ENCODE measurements around the gene ARHGEF38. TPM values are rescaled to one million over a fixed set of nuclear protein-coding genes. Genes with fewer than 3 reads are reported as not detected.

Gene ARHGEF38
- total RNA-seq, 4 donors from 2014 or later = 0.11 to 0.88 (median 0.54) TPM

DNA sequence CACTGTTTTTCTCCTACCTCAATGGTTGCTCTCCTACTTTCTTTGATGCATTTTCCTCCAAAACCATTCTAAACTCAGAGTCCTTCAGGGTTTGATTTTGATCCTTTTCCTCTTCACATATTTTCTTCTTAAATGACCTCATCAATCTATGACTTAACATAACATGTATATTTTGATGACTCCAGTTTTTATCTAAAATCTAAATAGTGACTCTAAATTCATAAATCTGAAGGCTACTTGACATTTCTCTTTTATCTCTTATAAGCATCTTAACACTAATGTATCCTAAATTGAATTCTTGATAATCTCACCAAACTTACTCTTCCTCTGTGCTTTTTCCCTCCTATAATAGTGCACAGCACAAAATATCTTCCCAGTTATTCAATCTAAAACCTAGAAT, 4.7 kb upstream of the ARHGEF38 start:
- TF ChIP-seq, protein P1, sequence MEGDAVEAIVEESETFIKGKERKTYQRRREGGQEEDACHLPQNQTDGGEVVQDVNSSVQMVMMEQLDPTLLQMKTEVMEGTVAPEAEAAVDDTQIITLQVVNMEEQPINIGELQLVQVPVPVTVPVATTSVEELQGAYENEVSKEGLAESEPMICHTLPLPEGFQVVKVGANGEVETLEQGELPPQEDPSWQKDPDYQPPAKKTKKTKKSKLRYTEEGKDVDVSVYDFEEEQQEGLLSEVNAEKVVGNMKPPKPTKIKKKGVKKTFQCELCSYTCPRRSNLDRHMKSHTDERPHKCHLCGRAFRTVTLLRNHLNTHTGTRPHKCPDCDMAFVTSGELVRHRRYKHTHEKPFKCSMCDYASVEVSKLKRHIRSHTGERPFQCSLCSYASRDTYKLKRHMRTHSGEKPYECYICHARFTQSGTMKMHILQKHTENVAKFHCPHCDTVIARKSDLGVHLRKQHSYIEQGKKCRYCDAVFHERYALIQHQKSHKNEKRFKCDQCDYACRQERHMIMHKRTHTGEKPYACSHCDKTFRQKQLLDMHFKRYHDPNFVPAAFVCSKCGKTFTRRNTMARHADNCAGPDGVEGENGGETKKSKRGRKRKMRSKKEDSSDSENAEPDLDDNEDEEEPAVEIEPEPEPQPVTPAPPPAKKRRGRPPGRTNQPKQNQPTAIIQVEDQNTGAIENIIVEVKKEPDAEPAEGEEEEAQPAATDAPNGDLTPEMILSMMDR (IDR thresholded peaks at IDR 0.05) = no peak
- TF ChIP-seq POLR2A (IDR thresholded peaks at IDR 0.05) = no peak
- intact Hi-C loops (cut with DNase I; ENCODE audit: low total_unique reads) = no loop called here
- DNase-seq (ENCODE audit: low spot score in 2 of 2) = no peak
- H3K4me3 ChIP-seq (ENCODE audit: low read depth, poor library complexity, severe bottlenecking) = no peak overlapping the region

DNA sequence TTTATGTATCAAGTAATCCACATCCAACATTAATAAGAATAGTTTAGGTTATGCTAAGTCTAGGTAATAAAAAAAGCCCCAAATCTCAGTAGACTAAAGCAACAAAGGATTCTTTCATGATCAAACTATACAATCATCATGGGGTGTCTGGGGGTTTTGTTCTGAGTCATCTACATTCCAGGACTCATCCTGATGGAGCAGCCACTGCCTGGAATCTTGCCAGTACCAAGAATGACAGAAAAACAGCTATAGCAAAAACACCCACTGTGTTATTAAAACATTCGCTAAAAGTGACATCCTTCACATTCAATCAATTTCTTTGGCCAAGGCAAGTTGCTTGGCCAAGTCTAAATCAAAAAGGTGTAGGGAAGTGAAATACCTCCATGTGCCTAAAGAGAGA, 3.9 kb upstream of the ARHGEF38 start:
- intact Hi-C loops (cut with DNase I; ENCODE audit: low total_unique reads) = no loop called here
- WGBS, 2 donors = 65 to 81% methylated on average over 1 of the region's 1 CpG
- H3K4me3 ChIP-seq (ENCODE audit: low read depth, poor library complexity, severe bottlenecking) = no peak overlapping the region
- no peak for TF ChIP-seq POLR2A (IDR thresholded peaks at IDR 0.05)
- TF ChIP-seq, protein P1 (IDR thresholded peaks at IDR 0.05) = no peak
- no peak for DNase-seq (ENCODE audit: low spot score in 2 of 2)

DNA sequence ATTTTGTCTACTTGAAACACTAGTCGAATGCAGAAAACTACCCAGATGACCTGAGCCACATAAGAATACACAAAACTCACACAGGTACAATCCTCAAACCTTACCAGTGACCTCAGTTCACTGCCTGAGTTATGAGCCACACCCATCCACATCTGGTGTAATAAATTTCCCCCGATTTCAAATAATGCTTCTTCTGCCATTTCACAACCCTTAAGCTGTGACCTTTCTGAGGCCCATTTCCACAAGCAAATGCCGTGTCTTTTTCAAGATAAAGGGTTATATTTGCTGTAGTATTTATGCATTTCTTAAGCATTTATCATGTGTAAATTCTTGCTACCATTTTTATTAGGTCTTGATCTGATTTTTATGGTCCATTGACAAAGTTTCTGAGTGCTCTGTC, 1.8 kb upstream of the ARHGEF38 start:
- TF ChIP-seq, protein P1 (IDR thresholded peaks at IDR 0.05) = no peak
- TF ChIP-seq POLR2A (IDR thresholded peaks at IDR 0.05) = no peak
- DNase-seq (ENCODE audit: low spot score in 2 of 2) = no peak
- H3K4me3 ChIP-seq (ENCODE audit: low read depth, poor library complexity, severe bottlenecking) = no peak overlapping the region
- intact Hi-C loops (cut with DNase I; ENCODE audit: low total_unique reads) = no loop called here
- 51 to 59% methylated on average over 3 of the region's 3 CpGs for WGBS, 2 donors

- TF ChIP-seq, protein P1 (IDR thresholded peaks at IDR 0.05) = no peak
- no peak for TF ChIP-seq POLR2A (IDR thresholded peaks at IDR 0.05)
- WGBS, 2 donors = 70 to 76% methylated on average over 4 of the region's 4 CpGs
- intact Hi-C loops (cut with DNase I; ENCODE audit: low total_unique reads) = no loop called here
- DNase-seq (ENCODE audit: low spot score in 2 of 2) = no peak
- no peak overlapping the region for H3K4me3 ChIP-seq (ENCODE audit: low read depth, poor library complexity, severe bottlenecking)
Observed at GRCh38 chr4:105555409-105555808, 3.0 kb downstream of the ARHGEF38 start.

DNA sequence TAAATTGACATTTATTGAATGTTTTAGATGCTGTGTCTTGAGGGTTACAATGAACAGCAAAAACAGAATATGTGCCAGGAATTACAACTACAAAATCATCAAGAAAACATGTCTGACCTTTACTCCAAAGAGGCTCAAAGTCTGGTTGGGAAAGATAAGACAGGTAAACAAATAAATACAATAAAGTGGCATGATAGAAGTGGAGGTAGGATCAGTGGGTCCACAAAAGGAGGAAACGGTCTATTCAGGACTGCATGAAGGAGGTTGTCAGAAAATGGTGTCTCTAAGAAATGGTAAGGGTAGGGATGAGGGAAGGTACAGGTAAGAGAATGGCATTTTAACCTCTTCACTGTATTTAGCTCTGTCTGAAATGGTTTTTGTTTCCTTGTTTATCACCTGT, 3.8 kb downstream of the ARHGEF38 start:
- intact Hi-C loops (cut with DNase I; ENCODE audit: low total_unique reads) = no loop called here
- no peak overlapping the region for H3K4me3 ChIP-seq (ENCODE audit: low read depth, poor library complexity, severe bottlenecking)
- TF ChIP-seq, protein P1 (IDR thresholded peaks at IDR 0.05) = no peak
- TF ChIP-seq POLR2A (IDR thresholded peaks at IDR 0.05) = no peak
- DNase-seq (ENCODE audit: low spot score in 2 of 2) = no peak
- WGBS, 2 donors = 84 to 86% methylated on average over 1 of the region's 1 CpG

GRCh38 chr4:105558277-105558676, 5.9 kb downstream of the ARHGEF38 start:
- H3K4me3 ChIP-seq (ENCODE audit: low read depth, poor library complexity, severe bottlenecking) = no peak overlapping the region
- TF ChIP-seq, protein P1 (IDR thresholded peaks at IDR 0.05) = no peak
- no peak for TF ChIP-seq POLR2A (IDR thresholded peaks at IDR 0.05)
- intact Hi-C loops (cut with DNase I; ENCODE audit: low total_unique reads) = no loop called here
- WGBS, 2 donors = 59 to 64% methylated on average over 3 of the region's 3 CpGs
- DNase-seq (ENCODE audit: low spot score in 2 of 2) = no peak

All from lower leg skin (tissue), 4 donors.